Testis (tissue), 2 donors: ENCODE results near the gene RAP1GAP2.

Experiments used
- CTCF ChIP-seq, 3 experiments: fragments of 450-650 bp in 2 of 3; fragments of 200-600 bp in 1 of 3; sonication (generic) in 1 of 3; IDR thresholded peaks; one replicate each; pipeline ENCODE4 v1.5.1; 2016 to 2019; ENCODE audit warnings: antibody characterized with exemption in 3 of 3, mild to moderate bottlenecking in 2 of 3, moderate library complexity in 1 of 3
- POLR2A ChIP-seq: fragments of 450-650 bp; IDR thresholded peaks from one replicate; pipeline ENCODE4 v1.6.1; 2017; ENCODE audit warnings: antibody characterized with exemption, mild to moderate bottlenecking, moderate library complexity

- TF ChIP-seq CTCF (IDR thresholded peaks at IDR 0.05) = no peak
- TF ChIP-seq POLR2A = no peak
Observed at GRCh38 chr17:2939714-2940351, 143.6 kb downstream of the RAP1GAP2 start.
